NB4 (cell line): ENCODE data around the gene CDHR1.

Experiments
- MYC ChIP-seq: IDR thresholded peaks from 2 replicates; pipeline ENCODE4 v1.6.1; 2011; ENCODE audit warnings: low read depth, low read length
- POLR2A ChIP-seq: IDR thresholded peaks from 2 replicates; pipeline ENCODE4 v1.6.1; 2011; ENCODE audit warnings: mild to moderate bottlenecking; ENCODE audit not compliant: insufficient read length; ENCODE audit errors: extremely low read depth
- TF ChIP-seq, protein P1 (sequence below): IDR thresholded peaks from one replicate; pipeline ENCODE4 v1.5.1; 2012; ENCODE audit warnings: low read depth, low read length
- TF ChIP-seq, protein P2 (sequence below): IDR thresholded peaks from 2 replicates; pipeline ENCODE4 v1.6.1; 2011; ENCODE audit warnings: low read depth, low read length

DNA sequence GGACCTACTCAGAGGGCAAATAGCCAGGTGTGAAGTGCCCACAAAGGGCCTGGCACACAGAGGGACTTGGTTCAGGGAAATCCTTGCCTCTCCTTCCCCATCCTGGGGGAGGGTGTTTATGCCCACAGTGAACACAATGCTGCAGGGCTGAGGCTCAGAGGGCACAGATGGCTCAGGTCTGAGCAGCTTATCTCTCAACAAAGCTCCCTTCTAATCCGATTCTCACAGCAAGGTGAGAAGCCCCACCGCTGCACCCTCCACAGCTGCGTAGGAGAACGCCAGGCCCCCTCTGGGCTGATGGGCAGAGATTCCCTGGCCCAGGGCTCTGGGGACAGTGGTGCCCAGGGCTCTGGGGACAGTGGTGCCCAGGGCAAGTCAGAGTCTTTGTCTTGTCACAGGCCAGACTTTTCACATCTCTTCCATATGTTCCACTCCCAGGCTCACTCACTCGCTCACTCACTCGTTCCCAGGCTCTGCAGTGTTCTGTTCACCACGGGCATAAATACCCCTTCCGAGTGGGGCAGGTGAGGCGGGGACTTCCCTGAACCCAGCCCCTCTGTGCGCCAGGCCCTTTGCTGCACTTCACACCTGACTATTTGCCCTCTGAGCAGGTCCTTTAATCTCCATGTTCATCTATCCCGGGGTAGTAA, 8.7 kb upstream of the CDHR1 start:
- TF ChIP-seq MYC (no peak), POLR2A (no peak)
- TF ChIP-seq, protein P1, sequence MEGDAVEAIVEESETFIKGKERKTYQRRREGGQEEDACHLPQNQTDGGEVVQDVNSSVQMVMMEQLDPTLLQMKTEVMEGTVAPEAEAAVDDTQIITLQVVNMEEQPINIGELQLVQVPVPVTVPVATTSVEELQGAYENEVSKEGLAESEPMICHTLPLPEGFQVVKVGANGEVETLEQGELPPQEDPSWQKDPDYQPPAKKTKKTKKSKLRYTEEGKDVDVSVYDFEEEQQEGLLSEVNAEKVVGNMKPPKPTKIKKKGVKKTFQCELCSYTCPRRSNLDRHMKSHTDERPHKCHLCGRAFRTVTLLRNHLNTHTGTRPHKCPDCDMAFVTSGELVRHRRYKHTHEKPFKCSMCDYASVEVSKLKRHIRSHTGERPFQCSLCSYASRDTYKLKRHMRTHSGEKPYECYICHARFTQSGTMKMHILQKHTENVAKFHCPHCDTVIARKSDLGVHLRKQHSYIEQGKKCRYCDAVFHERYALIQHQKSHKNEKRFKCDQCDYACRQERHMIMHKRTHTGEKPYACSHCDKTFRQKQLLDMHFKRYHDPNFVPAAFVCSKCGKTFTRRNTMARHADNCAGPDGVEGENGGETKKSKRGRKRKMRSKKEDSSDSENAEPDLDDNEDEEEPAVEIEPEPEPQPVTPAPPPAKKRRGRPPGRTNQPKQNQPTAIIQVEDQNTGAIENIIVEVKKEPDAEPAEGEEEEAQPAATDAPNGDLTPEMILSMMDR: no peak
- TF ChIP-seq, protein P2, sequence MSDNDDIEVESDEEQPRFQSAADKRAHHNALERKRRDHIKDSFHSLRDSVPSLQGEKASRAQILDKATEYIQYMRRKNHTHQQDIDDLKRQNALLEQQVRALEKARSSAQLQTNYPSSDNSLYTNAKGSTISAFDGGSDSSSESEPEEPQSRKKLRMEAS: no peak
